NOMO-1 (cell line): ENCODE data around the gene LASP1NB.
"Not testable (repeated sequence)": the region's sequence is repeated elsewhere in the genome, so short reads cannot be mapped to it uniquely, and the experiment has no call there.

Source experiments
- DNase-seq, 2 experiments: peaks; one replicate each; lab custom pipeline; 2025; ENCODE audit not compliant: unreplicated experiment in 2 of 2; lab: John Stamatoyannopoulos, UW

LASP1NB gene

GRCh38 chr17:38896346-38896954 lies 29.0 kb upstream of the LASP1NB start:
- no peak for DNase-seq

- no peak for DNase-seq
Measured at GRCh38 chr17:38897176-38897575, 28.2 kb upstream of the LASP1NB start.

GRCh38 chr17:38897671-38898290 lies 27.6 kb upstream of the LASP1NB start:
- DNase-seq: no peak

GRCh38 chr17:38898291-38898679 lies 27.1 kb upstream of the LASP1NB start:
- DNase-seq: no peak

- peak; percentile 17 to 63 for DNase-seq
Measured at GRCh38 chr17:38898812-38899348, 26.5 kb upstream of the LASP1NB start.

GRCh38 chr17:38899421-38899820 lies 26.0 kb upstream of the LASP1NB start:
- DNase-seq: no peak

GRCh38 chr17:38900978-38901656 lies 24.3 kb upstream of the LASP1NB start:
- DNase-seq: peak; percentile 56 to 63

GRCh38 chr17:38903404-38903803 lies 22.0 kb upstream of the LASP1NB start:
- no peak for DNase-seq

- no peak for DNase-seq
Measured at GRCh38 chr17:38904892-38905291, 20.5 kb upstream of the LASP1NB start.

- no peak for DNase-seq
Measured at GRCh38 chr17:38905375-38905774, 20.0 kb upstream of the LASP1NB start.

- no peak for DNase-seq
Measured at GRCh38 chr17:38906460-38907228, 18.8 kb upstream of the LASP1NB start.

GRCh38 chr17:38907930-38908675 lies 17.3 kb upstream of the LASP1NB start:
- DNase-seq: no peak

- DNase-seq: no peak
Measured at GRCh38 chr17:38908676-38909181, 16.7 kb upstream of the LASP1NB start.

GRCh38 chr17:38910325-38910724 lies 15.1 kb upstream of the LASP1NB start:
- DNase-seq: no peak

GRCh38 chr17:38911081-38911730 lies 14.2 kb upstream of the LASP1NB start:
- DNase-seq: no peak

GRCh38 chr17:38911731-38912081 lies 13.7 kb upstream of the LASP1NB start:
- not testable (repeated sequence) for DNase-seq

- DNase-seq: no peak
Measured at GRCh38 chr17:38912221-38912813, 13.1 kb upstream of the LASP1NB start.

- DNase-seq: no peak
Measured at GRCh38 chr17:38914741-38915638, 10.4 kb upstream of the LASP1NB start.

GRCh38 chr17:38915639-38915995 lies 9.8 kb upstream of the LASP1NB start:
- no peak for DNase-seq
